HCT116 (cell line): Measurements from ENCODE around the gene GMDS.

Experiments
- CTCF ChIP-seq, 3 experiments: fragments of 200-600 bp in 1 of 3; sonication (generic) in 1 of 3; IDR thresholded peaks in 2 of 3; conservative IDR thresholded peaks in 1 of 3; 2 replicates each; pipeline ENCODE4 v1.5.1; 2012 to 2017; ENCODE audit warnings: low read depth in 2 of 3, low read length in 2 of 3, antibody characterized with exemption in 1 of 3, borderline replicate concordance in 1 of 3, control low read depth in 1 of 3, mild to moderate bottlenecking in 1 of 3, mixed read lengths in 1 of 3, mixed run types in 1 of 3, moderate library complexity in 1 of 3; ENCODE audit not compliant: insufficient read depth in 1 of 3
- POLR2A ChIP-seq: IDR thresholded peaks from 2 replicates; pipeline ENCODE4 v1.7.0; 2011; ENCODE audit warnings: borderline replicate concordance; ENCODE audit not compliant: insufficient read depth, insufficient read length; ENCODE audit errors: extremely low read depth
- POLR2AphosphoS5 ChIP-seq: IDR thresholded peaks from 2 replicates; pipeline ENCODE4 v1.6.1; 2011; ENCODE audit warnings: mild to moderate bottlenecking, low read depth, low read length, moderate library complexity
- RAD21 ChIP-seq: IDR thresholded peaks from 2 replicates; pipeline ENCODE4 v1.6.1; 2012; ENCODE audit warnings: low read depth, mild to moderate bottlenecking
- REST ChIP-seq: IDR thresholded peaks from 2 replicates; pipeline ENCODE4 v1.6.1; 2012; ENCODE audit warnings: low read depth
- YY1 ChIP-seq: IDR thresholded peaks from 2 replicates; pipeline ENCODE4 v1.6.1; 2011; ENCODE audit warnings: low read length, low read depth, moderate library complexity, mild to moderate bottlenecking; ENCODE audit not compliant: insufficient replicate concordance; ENCODE audit errors: extremely low read depth
- ZBTB33 ChIP-seq: IDR thresholded peaks from 2 replicates; pipeline ENCODE4 v1.6.1; 2011; ENCODE audit warnings: mild to moderate bottlenecking, low read length, moderate library complexity; ENCODE audit not compliant: insufficient replicate concordance; ENCODE audit errors: extremely low read depth

GRCh38 chr6:1849691-1850090 lies 395.7 kb downstream of the GMDS start:
- TF ChIP-seq CTCF (IDR thresholded peaks at IDR 0.05 in 2 of 3, conservative IDR thresholded peaks at IDR 0.05 in 1 of 3; ENCODE audit: borderline replicate concordance in 1 of 3, insufficient read depth in 1 of 3, low read depth in 2 of 3, low read length in 2 of 3) = no peak
- TF ChIP-seq YY1 = no peak
- no peak for TF ChIP-seq RAD21
- TF ChIP-seq ZBTB33 = no peak
- no peak for TF ChIP-seq POLR2AphosphoS5
- no peak for TF ChIP-seq POLR2A
- TF ChIP-seq REST = no peak
